K562 (cell line): Measurements from ENCODE around the gene IL5. TPM values are rescaled to one million over a fixed set of nuclear protein-coding genes. Genes with fewer than 3 reads are reported as not detected.

Experiments used
- ATAC-seq: fragments of 200-7000 bp; cut with Tn5 transposase; 3 replicates; pipeline ENCODE4 v1.9.1; 2020; ENCODE audit warnings: moderate library complexity
- BruUV-seq: library from RNA; stranded (reverse); fragments of 400-500 nt; replicated peaks from 2 replicates; lab custom pipeline; 2021; lab: Mats Ljungman, UMichigan
- CTCF ChIA-PET: fragments of 300-600 bp; formaldehyde crosslinking; extraction: SDS; loops from one replicate; lab custom pipeline; 2021; ENCODE audit warnings: low intra/inter-chr PET ratio; lab: Yijun Ruan, JAX
- POLR2A ChIA-PET: fragments of 300-600, 350-650 bp; sonication (Branson Sonifier 250); formaldehyde crosslinking; extraction: SDS; loops from one replicate; lab custom pipeline; 2021; ENCODE audit warnings: antibody characterized with exemption, inconsistent platforms; lab: Yijun Ruan, JAX
- DNase-seq, 4 experiments: peaks; one replicate each; pipeline versions ENCODE4 v3.0.0 to v3.0.0-alpha.2; 2011 to 2018; ENCODE audit warnings: low spot score in 3 of 4, mixed read lengths in 3 of 4; ENCODE audit errors: extremely low read depth in 1 of 4
- FAIRE-seq: peaks from 2 replicates; lab custom pipeline; 2011; peaks lifted over from hg19 to GRCh38; lab: Jason Lieb, UNC
- H2AFZ ChIP-seq: 2 replicates; pipeline ENCODE4 v1.6.0; 2011; ENCODE audit warnings: low read depth, low read length, control low read depth, inconsistent platforms
- H3K27ac ChIP-seq: fragments of 200-600 bp; 3 replicates; pipeline ENCODE4 v1.8.0; 2011; ENCODE audit warnings: low read depth, mild to moderate bottlenecking, control low read depth, inconsistent platforms, low read length, moderate library complexity, mixed read lengths; ENCODE audit errors: extremely low read depth
- H3K27me3 ChIP-seq, 2 experiments: fragments of 300-600 bp in 1 of 2; 2 replicates in 1 of 2; 3 replicates in 1 of 2; pipeline versions ENCODE4 v1.6.0 to v1.8.0; 2011; ENCODE audit warnings: inconsistent platforms in 2 of 2, low read length in 2 of 2, mild to moderate bottlenecking in 1 of 2, mixed read lengths in 1 of 2, moderate library complexity in 1 of 2; ENCODE audit not compliant: control insufficient read depth in 2 of 2, insufficient read depth in 2 of 2
- H3K36me3 ChIP-seq: fragments of 300-600 bp; 3 replicates; pipeline ENCODE4 v1.8.0; 2011; ENCODE audit warnings: mild to moderate bottlenecking, low read length, inconsistent platforms; ENCODE audit not compliant: control insufficient read depth, insufficient read depth
- H3K4me1 ChIP-seq, 2 experiments: fragments of 200-600 bp in 1 of 2; replicated peaks in 1 of 2; 2 replicates in 1 of 2; 3 replicates in 1 of 2; pipeline versions ENCODE4 v1.5.1 to v1.8.0; 2011; ENCODE audit warnings: inconsistent platforms in 2 of 2, low read length in 2 of 2, mild to moderate bottlenecking in 1 of 2, mixed read lengths in 1 of 2, moderate library complexity in 1 of 2; ENCODE audit not compliant: control insufficient read depth in 2 of 2, insufficient read depth in 2 of 2
- H3K4me2 ChIP-seq: 2 replicates; pipeline ENCODE4 v1.6.1; 2011; ENCODE audit warnings: low read length, control low read depth, inconsistent platforms, mixed read lengths; ENCODE audit not compliant: insufficient read depth
- H3K4me3 ChIP-seq: fragments of 200-600 bp; sonication (generic), shearing (Covaris generic); 2 replicates; pipeline ENCODE4 v1.5.1; 2016; ENCODE audit warnings: control low read depth, inconsistent platforms
- H3K79me2 ChIP-seq: fragments of 200-600 bp; 3 replicates; pipeline ENCODE4 v1.8.0; 2011; ENCODE audit warnings: low read length, inconsistent platforms; ENCODE audit not compliant: control insufficient read depth, insufficient read depth
- H3K9ac ChIP-seq, 2 experiments: 2 replicates each; pipeline versions ENCODE4 v1.6.0 to v1.6.1; 2011; ENCODE audit warnings: low read depth in 2 of 2, low read length in 2 of 2, control low read depth in 1 of 2, inconsistent platforms in 1 of 2, mild to moderate bottlenecking in 1 of 2, mixed read lengths in 1 of 2; ENCODE audit not compliant: insufficient read depth in 1 of 2
- H3K9me1 ChIP-seq: one replicate; pipeline ENCODE4 v1.6.0; 2011; ENCODE audit warnings: inconsistent platforms, mild to moderate bottlenecking, low read length, moderate library complexity; ENCODE audit not compliant: control insufficient read depth, insufficient read depth
- H3K9me3 ChIP-seq: replicated peaks from 2 replicates; pipeline ENCODE4 v1.5.1; 2011; ENCODE audit warnings: low read depth, low read length, inconsistent platforms; ENCODE audit not compliant: control insufficient read depth, insufficient read depth
- H4K20me1 ChIP-seq: replicated peaks from 2 replicates; pipeline ENCODE4 v1.6.1; 2011; ENCODE audit warnings: low read length, inconsistent platforms, mixed read lengths; ENCODE audit not compliant: control insufficient read depth, insufficient read depth
- CHD7 ChIP-seq: fragments of 200-600 bp; sonication (generic); IDR thresholded peaks from one replicate; pipeline ENCODE4 v1.6.1; 2012; ENCODE audit warnings: mild to moderate bottlenecking, low read depth, low read length, inconsistent platforms
- CREBBP ChIP-seq: IDR thresholded peaks from one replicate; pipeline ENCODE4 v1.6.1; 2012; ENCODE audit warnings: low read depth, mild to moderate bottlenecking, control low read depth, inconsistent platforms, low read length
- CREM ChIP-seq: IDR thresholded peaks from 2 replicates; pipeline ENCODE4 v1.6.1; 2014; ENCODE audit warnings: antibody characterized with exemption, low read depth
- HSF4 ChIP-seq: fragments of 250-450 bp; sonication (Bioruptor Pico); IDR thresholded peaks from 2 replicates; pipeline ENCODE4 v2.1.2; 2022; ENCODE audit warnings: mild to moderate bottlenecking, moderate library complexity, borderline replicate concordance
- MTA2 ChIP-seq: fragments of 450-650 bp; IDR thresholded peaks from 2 replicates; pipeline ENCODE4 v1.6.1; 2016; ENCODE audit warnings: low read depth
- NFYB ChIP-seq: IDR thresholded peaks from 2 replicates; pipeline ENCODE4 v1.6.1; 2011; ENCODE audit warnings: mild to moderate bottlenecking, moderate library complexity; ENCODE audit not compliant: insufficient read length; ENCODE audit errors: extremely low read depth
- NR2C1 ChIP-seq, 2 experiments: fragments of 450-650 bp; IDR thresholded peaks; 2 replicates each; pipeline ENCODE4 v1.6.1; 2017; ENCODE audit warnings: mild to moderate bottlenecking in 2 of 2, antibody characterized with exemption in 1 of 2, inconsistent platforms in 1 of 2, missing compliant biosample characterization in 1 of 2, missing genetic modification characterization in 1 of 2
- POLR2AphosphoS2 ChIP-seq: IDR thresholded peaks from 2 replicates; pipeline ENCODE4 v1.6.1; 2012; ENCODE audit warnings: low read length, improper control_type of control experiment
- RBM39 ChIP-seq: fragments of 200-400 bp; formaldehyde crosslinking; optimal IDR thresholded peaks from 2 replicates; pipeline ENCODE3; 2018; ENCODE audit warnings: low read depth, low read length
- SRSF3 ChIP-seq: fragments of 200-400 bp; formaldehyde crosslinking; IDR thresholded peaks from 2 replicates; pipeline ENCODE4 v1.6.1; 2016; ENCODE audit warnings: mild to moderate bottlenecking, low read length, moderate library complexity; ENCODE audit not compliant: insufficient read depth
- TFAM ChIP-seq: fragments of 250-450 bp; sonication (Bioruptor Pico); conservative IDR thresholded peaks from 2 replicates; pipeline ENCODE4 v1.5.0; 2021; ENCODE audit warnings: mild to moderate bottlenecking, moderate library complexity
- ZNF324 ChIP-seq: fragments of 250-450 bp; sonication (Bioruptor Pico); IDR thresholded peaks from 2 replicates; pipeline ENCODE4 v1.4.0; 2020; ENCODE audit warnings: mild to moderate bottlenecking
- ZNF707 ChIP-seq: fragments of 250-450 bp; sonication (Bioruptor Pico); conservative IDR thresholded peaks from 2 replicates; pipeline ENCODE4 v1.8.0; 2022; ENCODE audit warnings: inconsistent platforms, mild to moderate bottlenecking, moderate library complexity
- WGBS: fragments of 100-300 bp; shearing (Covaris generic); methylation state at CpG from one replicate; pipeline ENCODE4 v1.1.6; 2016; ENCODE audit warnings: low coverage, mixed read lengths; ENCODE audit not compliant: insufficient coverage; ENCODE audit errors: missing lambda C conversion rate; 5-methylcytosine and 5-hydroxymethylcytosine counted together
- in situ Hi-C: fragments of 300-500 bp; cut with MboI; formaldehyde crosslinking; loops from 4 replicates; pipeline ENCODE4 v1.15.0; 2018; ENCODE audit warnings: inconsistent platforms, mixed read lengths
- intact Hi-C: fragments of 100-400 bp; cut with micrococcal nuclease; formaldehyde crosslinking; loops from 2 replicates; pipeline ENCODE4 v1.14.2; 2022
- polyA plus RNA-seq, 8 experiments: library from polyadenylated mRNA; depleted of rRNA in 4 of 8; stranded (reverse) in 5 of 8; unstranded in 3 of 8; fragments of >200 nt; fragmentation: Nextera tagmentation in 2 of 8; fragmentation: Illumina TruSeq in 1 of 8; extraction: Ambion mirVana in 2 of 8; extraction: Trizol in 1 of 8; gene quantifications; 2 replicates each; pipeline versions ENCODE4 v1.2.1 to v1.2.3, GENCODE V29; 2011 to 2014; ENCODE audit warnings: inconsistent platforms in 1 of 8, missing spikeins in 1 of 8
- total RNA-seq, 7 experiments: library from RNA; depleted of rRNA in 6 of 7; stranded (reverse); fragments of >200 nt in 6 of 7; fragmentation: Illumina TruSeq in 2 of 7; extraction: Trizol in 2 of 7; gene quantifications; 2 replicates each; pipeline versions ENCODE4 v1.2.1 to v1.2.3, GENCODE V29; 2011 to 2021; ENCODE audit warnings: low replicate concordance in 1 of 7

IL5 gene
- total and polyA plus RNA-seq, 9 of the 15 experiments (the other 6 are each of a cell fraction or from before 2014, with no cell fraction given): 0.44 TPM; not detected in 8

- Histone ChIP-seq H4K20me1 (peaks cover 8% of the 10 kb centered on the region; the same call in 1 of the 2 replicates), H3K79me2 (peaks cover 12% of the 10 kb centered on the region), H3K4me3 (no peak overlapping the region), H3K4me2 (no peak overlapping the region), H3K9me3 (no peaks in the 10 kb centered on the region), H3K9ac (no peak overlapping the region), H3K36me3 (peaks cover 6% of the 10 kb centered on the region; the same call in 1 of the 3 replicates), H3K4me1 (peaks cover 50 to 71% of the 10 kb centered on the region in 2 experiments), H3K27ac (no peak overlapping the region), H2AFZ (no peak overlapping the region), H3K27me3 (no peaks in the 10 kb centered on the region), H3K9me1 (no peaks in the 10 kb centered on the region)
- FAIRE-seq (no peak), DNase-seq (no peak), ATAC-seq (no peak)
- intact Hi-C loops: no loop called here
- CTCF ChIA-PET: interaction anchor here (0.6 kb wide), 1 partner anchor 567 kb away, joined by 4 read pairs; no protein-coding TSS in a partner anchor
- POLR2A ChIA-PET: no interaction called here
- WGBS: 91% methylated on average over 3 of the region's 4 CpGs
- BruUV-seq: no TSS peak
- in situ Hi-C loops: loop anchor here (10.0 kb wide), 2 partner anchors 108 to 308 kb away; no protein-coding TSS in a partner anchor
- no peak for TF ChIP-seq ZNF707
- TF ChIP-seq MTA2: no peak
- TF ChIP-seq SRSF3: no peak
- no peak for TF ChIP-seq ZNF324
- TF ChIP-seq CREM: no peak
- TF ChIP-seq CHD7: no peak
- TF ChIP-seq RBM39: no peak
- TF ChIP-seq POLR2AphosphoS2: no peak
- no peak for TF ChIP-seq CREBBP
- TF ChIP-seq NFYB: no peak
- no peak for TF ChIP-seq HSF4 (CRISPR knock-in tag)
- no peak for TF ChIP-seq NR2C1 (IDR thresholded peaks at IDR 0.05)
- no peak for TF ChIP-seq NR2C1 (tag; IDR thresholded peaks at IDR 0.05)
- TF ChIP-seq TFAM (CRISPR knock-in tag): no peak
These were observed 50.1 kb downstream of the IL5 start for GRCh38 chr5:132493241-132493640.
